Bone marrow (tissue), 2 donors: Measurements from ENCODE around the gene RAPGEF1.
"Not testable (repeated sequence)": the region's sequence is repeated elsewhere in the genome, so short reads cannot be mapped to it uniquely, and the experiment has no call there.

Experiments used
- DNase-seq, 2 donors: peaks; one replicate each; lab custom pipeline; 2025; lab: John Stamatoyannopoulos, UW

The RAPGEF1 gene, protein sequence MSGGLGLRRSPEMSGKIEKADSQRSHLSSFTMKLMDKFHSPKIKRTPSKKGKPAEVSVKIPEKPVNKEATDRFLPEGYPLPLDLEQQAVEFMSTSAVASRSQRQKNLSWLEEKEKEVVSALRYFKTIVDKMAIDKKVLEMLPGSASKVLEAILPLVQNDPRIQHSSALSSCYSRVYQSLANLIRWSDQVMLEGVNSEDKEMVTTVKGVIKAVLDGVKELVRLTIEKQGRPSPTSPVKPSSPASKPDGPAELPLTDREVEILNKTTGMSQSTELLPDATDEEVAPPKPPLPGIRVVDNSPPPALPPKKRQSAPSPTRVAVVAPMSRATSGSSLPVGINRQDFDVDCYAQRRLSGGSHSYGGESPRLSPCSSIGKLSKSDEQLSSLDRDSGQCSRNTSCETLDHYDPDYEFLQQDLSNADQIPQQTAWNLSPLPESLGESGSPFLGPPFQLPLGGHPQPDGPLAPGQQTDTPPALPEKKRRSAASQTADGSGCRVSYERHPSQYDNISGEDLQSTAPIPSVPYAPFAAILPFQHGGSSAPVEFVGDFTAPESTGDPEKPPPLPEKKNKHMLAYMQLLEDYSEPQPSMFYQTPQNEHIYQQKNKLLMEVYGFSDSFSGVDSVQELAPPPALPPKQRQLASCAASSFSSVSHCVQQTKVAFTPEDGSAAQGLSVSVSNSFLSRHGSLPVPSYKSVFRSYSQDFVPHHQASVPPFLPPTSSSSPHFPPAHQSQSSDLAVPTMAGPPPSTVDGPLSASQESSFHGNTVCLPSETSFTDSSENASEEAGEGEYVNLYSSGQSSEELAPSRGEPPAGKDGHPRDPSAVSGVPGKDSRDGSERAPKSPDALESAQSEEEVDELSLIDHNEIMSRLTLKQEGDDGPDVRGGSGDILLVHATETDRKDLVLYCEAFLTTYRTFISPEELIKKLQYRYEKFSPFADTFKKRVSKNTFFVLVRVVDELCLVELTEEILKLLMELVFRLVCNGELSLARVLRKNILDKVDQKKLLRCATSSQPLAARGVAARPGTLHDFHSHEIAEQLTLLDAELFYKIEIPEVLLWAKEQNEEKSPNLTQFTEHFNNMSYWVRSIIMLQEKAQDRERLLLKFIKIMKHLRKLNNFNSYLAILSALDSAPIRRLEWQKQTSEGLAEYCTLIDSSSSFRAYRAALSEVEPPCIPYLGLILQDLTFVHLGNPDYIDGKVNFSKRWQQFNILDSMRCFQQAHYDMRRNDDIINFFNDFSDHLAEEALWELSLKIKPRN (N-terminal part only)

DNA sequence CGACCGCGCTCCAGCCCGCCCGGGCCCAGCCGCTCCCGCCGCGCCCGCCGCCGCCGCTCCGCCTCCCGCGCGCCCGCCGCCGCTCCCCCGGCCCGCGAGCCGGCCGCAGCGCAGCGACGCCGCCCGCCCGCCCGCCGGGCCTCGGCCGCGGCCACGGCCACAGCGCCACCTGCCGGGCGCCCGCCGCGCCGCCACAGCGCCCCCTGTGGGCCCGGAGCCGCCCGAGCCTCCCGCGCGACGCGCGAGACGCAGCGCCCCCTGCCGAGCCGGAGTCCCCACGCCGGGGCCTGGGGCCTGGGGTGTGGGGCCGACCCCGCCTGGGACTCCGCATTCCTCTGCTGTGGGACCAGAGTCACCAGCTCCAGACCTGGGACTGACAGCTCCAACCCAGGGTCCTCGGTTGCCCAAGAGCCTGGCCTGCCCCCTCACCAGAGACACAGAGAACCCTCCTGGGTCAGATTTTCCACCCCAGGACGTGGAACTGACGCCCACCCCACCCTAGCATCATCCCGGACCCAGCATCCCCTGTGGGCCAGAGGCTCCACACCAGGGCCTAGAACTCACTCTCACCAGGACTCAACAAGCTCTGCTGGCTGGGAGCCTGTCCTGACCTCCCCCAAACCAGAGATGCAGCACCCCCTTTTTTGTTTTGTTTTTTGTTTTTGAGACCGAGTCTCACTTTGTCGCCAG, at the start of gene RAPGEF1:
Gene RAPGEF1 (minus strand): TSS at position 118 of the 690 bp plus-strand sequence. CDS start 246 bp downstream, outside the sequence.
- DNase-seq, result peak in 1 of 2 donors; percentile 60

DNA sequence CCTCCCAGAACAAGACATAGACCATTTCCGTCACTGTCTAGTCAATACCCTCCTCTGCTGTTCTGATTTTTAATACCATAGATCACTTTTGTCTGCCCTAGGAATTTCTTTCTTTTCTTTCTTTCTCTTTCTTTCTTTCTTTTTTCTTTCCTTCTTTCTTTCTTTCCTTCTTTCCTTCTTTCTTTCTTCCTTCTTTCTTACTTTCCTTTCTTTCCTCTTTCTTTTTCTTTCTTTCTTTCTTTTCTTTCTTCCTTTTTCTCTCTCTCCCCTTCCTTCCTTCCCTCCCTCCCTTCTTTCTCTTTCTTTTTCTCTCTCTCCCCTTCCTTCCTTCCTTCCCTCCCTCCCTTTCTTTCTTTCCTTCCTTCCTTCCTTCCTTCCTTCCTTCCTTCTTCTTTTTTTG, 49.0 kb upstream of the RAPGEF1 start:
- DNase-seq, result no peak

DNA sequence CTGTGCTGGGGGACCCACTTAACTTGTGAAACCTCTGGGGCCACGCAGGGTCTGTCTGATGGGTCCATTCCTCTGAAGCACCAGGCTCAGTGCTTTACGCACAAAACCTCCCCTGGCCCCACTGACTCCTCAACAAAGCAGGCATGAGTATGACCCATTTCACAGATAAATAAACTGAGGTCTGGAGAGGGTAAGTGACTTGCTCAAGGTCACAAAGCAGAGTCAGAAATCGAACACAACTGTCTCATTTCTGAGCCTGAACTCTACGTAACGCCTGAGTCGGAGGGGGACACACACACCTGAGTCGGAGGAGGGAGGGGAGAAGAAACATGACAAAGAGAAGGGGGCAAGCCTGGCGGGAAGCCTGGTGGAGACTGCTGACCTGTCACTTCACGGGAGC, 48.0 kb upstream of the RAPGEF1 start:
- DNase-seq, result no peak

DNA sequence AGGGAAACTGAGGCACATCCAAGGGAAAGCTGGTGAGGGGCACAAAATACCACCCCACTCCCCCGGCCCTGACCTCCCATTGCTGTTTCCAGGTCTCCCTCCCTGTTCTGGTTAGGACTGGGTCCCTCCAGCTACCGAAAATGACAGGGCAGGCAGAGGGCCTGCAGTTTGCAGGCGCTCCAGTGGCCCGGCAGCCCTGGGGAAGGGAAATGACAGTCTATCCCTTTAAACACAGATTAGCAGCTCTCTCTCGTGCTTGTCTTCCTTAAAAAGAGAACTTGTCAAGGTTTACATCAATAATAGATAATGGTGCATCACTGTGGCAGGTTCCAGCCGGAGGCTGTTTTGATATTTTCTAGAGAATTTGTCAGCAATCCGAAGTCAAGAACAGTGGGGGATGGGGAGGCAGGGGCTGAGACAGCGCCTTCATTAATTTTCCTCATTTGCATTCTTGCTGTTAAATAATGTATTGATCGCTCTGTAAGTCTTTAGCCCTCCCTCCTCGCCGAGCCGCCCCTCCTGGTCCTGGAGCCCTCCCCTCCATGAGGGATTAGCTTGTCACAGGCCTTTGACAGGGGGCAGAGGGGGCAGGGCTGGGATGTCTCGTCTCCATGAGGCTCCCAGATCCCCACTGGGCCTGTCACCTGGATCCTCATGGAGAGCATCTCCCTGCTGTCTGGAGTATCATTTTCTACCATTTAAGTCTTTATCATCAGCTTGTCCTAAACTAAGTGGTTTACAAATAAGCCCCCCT, 45.0 kb upstream of the RAPGEF1 start:
- no peak for DNase-seq

DNA sequence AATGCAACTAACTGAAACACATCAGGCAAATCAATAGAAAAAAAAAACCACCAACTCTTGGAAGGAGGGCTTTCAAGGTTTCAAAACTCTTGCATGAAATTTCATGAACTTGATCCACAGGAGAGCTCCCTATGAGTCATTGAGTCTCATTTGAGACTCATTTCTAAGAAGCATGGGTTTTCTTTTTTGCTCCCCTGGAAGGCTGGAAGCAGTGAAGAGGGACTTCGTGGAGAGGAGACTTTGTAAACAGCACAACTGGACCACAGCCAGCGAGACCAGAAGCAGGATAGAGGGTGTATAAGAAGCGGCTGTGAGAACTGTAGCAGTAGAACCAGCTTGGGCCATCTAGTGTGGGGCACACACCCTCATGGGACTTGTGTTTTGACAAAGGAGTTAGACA, 41.2 kb upstream of the RAPGEF1 start:
- DNase-seq, result no peak

DNA sequence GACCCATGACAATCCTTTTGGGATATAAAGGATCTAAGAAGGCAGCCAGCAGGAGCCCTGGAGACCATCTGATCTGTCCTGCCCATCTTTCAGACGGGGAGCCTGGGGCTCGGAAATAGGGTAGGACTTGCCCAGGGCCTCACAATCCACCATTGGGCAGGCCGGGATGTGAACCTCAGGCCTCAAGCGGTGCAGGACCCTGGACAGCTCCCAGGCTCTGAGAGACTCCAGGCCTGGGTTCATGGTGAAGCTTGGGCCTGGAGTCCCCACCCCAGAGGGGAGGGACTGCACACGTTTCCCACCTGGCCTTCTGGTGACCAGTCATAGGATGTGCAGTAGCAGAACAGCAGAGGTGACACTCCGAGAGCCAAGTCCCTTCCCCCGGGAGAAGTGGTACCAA, 36.6 kb upstream of the RAPGEF1 start:
- DNase-seq, result no peak

DNA sequence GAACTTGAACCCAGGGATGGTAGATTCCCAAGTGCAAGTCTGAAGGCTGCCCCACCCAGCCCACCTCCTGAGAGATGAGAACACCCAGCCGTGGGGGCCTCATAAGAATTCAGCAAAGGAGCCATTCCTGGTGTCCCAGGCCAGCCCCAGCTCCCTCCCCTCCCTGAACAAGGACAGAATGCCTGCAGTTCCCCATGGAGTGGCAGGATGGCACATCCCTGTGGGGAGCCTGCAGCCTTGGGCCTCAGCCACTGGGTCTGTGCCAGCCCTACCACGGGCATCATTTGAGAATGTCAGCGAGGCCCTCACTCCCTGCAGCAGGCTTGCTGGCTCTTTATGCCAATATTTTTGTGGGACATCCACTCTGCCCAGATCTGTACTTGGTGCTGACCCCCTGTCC, 36.2 kb upstream of the RAPGEF1 start:
- no peak for DNase-seq

DNA sequence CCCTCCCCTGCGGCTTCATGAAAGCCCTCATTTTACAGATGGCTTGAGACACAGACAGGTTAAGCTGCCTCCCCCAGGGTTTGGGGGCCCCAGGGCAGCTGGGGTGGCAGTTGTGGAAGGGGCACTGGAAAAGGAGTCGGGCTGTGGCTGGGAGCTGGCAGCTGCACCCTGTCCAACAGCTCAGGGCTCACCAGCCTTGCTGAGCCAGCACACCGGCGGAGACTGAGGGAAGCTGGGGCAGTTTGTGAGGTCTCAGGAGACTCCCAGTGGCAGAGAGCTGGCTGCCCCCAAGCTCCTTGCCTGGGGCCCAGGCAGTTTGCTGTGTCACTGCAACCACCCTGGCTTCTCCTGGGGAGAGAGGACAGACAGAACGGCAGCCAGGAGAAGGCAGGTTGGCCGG, 34.8 kb upstream of the RAPGEF1 start:
- no peak for DNase-seq

DNA sequence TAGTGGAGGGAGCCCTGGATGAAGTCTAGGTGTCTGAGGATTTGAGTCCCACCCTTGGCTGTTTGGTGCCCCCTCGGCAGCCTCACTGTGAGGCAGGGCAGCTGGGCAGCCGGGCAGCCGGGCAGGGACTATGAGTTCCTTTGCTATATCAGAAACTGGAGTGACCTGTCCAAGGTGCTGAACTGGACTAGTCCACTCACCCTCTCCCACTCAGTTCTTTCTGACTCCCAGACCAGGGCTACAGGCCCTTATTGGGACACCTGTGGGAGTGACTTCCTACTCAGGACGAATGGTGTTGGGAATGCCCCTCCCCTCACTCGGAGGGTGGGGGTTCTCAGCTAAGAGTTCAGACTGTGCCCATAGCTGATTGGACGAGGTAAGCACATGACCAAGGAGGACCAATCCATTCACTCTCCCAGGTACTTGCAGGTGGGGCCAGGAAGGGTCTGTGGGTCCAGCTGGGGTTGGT, 34.1 kb upstream of the RAPGEF1 start:
- peak in 1 of 2 donors; percentile 11 for DNase-seq

DNA sequence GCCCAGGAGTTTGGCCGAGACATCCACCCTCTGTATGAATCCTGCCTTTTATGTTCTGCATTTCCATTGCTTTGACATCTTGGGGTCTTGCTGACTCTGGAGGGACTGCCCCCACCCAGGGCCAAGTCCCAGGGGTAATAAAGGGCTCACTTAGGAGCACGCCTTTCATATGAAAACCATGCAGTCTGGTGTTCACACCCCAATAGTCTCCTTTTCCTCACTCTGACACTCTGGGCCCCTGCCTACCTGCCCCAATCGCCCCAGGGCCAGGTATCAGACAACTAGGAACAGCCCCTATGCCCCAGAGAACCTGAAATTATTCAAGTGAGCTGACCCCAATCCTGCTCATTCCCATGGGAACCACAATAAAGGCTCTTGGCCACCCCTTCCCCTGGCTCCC, 33.1 kb upstream of the RAPGEF1 start:
- no peak for DNase-seq

DNA sequence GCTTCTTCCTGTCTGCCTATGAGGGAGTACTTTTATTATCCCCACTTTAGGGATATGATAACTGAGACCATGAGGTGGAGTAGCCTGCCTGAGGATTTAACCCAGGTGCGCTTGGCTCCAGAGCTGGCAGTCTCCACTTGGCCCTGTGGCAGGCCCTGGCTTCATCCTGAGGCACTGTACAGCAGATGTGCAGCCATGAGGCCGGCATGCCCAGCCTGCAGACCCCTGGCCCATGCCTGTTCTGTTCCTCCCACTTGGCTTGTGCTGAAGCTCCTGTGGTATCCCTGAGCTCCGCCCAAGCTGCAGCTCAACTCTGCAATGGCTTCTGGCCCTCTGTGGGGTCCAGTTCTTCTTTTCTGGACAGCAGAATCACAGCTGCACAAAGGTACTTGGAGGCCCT, 31.8 kb upstream of the RAPGEF1 start:
- DNase-seq, result no peak

DNA sequence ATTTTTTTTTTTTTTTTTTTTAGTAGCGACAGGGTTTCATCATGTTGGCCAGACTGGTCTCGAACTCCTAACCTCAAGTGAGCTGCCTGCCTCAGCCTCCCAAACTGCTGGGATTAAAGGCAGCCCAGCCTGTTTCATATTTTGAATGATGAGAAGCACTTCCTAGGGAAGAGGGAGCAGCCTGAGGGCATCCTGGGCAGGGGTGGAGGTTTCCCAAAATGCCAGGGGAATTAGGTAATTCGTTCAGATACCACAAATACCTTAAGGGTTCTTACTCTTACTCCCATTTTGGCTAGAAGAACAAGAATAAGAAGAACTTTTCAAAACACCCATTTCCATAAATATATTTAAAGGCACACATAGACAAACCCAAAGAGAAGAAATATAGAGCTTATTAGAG, 29.5 kb upstream of the RAPGEF1 start:
- no peak for DNase-seq

DNA sequence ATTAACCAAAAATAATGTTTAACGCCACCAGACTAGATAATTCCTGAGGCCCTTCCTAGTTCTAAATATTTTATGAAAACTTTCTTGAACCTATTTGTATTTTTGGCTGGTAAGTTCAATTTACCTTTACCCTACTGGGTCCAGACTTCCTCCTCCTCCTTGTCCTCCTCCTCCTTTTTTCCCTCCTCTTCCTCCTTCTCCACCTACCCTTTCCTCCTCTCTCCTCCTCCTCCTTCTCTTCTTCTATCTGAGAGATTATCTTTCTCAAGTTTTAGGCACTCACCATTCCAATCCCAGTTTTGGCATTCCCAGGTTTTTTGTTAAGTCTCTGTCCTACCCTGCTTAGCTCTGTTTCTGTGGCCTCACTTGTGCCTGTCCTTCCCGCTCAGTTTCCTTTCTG, 24.7 kb upstream of the RAPGEF1 start:
- no peak for DNase-seq

DNA sequence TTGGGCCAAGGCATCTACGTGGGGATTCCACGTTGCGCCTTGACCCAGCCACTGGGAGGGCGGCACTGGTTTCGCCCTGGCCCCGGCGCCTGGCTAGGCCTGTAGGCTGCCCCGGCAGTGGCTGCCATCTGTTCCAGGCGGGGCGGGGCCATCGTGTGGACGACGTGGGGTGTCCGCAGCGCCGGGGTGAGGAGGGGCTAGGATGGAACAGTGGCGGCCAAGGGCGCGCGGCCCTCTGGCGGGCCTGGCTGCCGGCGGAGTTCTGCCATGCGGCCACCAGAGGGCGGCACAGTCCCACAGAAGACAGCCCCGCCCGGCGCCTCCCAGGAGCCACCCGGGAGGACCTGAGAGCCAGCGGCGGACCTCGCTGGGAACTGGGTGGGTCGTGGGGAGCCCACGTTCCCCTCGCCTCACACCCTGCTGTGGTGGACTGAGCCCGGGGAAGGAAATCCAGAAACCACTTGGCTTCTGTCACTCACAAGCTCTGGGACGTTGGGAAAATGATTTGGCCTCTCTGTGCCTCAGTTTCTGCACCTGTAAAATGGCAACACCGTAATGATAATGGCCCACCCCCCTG, 22.6 kb upstream of the RAPGEF1 start:
- DNase-seq, result peak; percentile 34 to 40

DNA sequence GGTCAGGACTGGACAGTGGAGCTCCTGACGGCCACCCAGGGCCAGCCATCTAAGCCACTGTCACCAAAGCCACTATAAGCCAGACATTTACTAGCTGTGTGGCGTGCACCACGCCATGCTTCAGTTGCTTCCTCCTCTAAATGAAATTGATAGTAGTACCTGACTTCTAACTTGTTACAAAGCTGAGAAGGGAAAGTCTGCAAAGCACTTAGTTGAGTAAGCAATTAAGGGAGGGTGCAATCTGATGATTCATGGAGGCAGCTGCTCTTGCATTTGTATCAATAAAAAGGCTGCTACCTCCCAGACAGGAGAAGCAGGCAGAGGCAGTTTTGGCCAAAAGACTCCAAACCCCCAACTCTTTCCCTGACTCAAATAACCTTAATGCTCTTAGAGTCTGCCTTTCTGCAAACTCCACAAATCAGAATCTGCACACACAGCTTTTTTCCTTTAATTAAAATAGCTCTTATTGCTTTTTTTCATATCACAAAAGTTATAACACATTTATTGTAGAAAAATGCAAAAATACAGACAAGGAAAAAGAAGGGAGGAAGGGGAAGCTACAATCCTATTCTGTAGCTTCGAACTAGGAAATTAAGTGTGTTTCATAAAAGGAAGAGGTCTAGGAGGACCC, 19.3 kb upstream of the RAPGEF1 start:
- DNase-seq, result no peak

DNA sequence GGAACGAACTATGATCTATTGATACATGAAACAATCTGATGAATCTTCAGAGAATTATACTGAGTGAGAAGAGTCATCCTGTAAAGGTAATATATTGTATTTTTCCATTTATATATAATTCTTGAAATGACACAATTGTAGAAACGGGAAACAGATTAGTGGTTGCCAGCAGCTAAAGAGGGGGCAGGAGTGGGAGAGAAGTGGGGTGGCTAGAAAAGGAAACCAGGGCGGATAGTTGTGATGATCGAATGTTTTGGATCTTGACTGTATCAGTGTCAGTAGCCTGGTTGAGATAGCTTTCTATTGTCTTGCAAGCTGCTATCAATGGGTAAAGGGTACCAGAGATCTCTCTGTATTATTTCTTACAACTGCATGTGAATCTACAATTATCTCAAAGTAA, 17.7 kb upstream of the RAPGEF1 start:
- DNase-seq, result no peak

DNA sequence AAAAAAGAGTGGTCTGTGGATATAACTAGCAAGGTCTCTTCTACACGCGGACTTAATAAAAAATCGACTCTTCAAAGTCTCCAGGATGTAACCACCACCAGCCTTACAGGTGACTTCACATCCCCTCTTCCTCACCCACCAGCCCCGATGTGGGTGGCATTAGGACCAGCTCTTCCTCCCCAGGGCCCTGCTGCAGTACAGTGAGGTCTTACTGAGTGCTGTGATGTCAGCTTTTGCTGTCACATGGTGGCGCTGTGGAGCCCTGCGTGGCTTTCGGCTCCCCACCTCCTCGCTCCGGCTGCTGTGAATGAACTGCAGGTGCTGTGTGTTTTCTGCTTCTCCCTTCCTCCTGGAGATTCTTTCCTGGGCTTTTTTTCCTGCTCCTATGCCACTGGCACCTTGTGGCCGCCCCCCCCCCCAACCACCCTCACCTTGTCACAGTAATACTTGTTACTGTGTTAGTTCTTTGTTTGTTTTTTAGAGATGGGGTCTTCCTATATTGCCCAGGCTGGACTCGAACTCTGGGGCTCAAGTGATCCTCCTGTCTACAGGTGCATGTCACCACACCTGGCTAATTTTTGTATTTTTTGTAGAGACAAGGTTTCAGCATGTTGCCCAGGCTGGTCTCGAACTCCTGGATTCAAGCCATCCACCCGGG, 15.8 kb upstream of the RAPGEF1 start:
- DNase-seq, result peak; percentile 32 to 84

DNA sequence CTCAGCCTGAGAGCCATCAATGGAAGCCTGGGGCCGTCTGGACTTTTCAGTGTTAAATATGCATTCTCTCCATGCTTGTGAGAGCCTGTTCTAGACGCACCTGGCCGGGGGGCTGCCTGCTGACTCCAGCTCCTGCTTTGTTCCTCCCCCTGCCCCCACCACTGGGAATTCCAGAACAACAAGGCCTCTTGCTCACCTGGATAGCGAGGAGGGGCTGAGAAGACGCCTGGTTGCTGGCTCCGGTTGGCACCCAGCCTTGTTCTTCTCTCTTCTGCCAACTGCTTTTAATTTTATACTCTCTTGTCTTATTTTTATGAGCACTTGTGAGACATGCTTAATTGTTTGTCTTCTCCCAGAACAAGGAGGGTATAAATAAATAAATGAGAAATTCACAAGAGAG, 15.0 kb upstream of the RAPGEF1 start:
- no peak for DNase-seq

DNA sequence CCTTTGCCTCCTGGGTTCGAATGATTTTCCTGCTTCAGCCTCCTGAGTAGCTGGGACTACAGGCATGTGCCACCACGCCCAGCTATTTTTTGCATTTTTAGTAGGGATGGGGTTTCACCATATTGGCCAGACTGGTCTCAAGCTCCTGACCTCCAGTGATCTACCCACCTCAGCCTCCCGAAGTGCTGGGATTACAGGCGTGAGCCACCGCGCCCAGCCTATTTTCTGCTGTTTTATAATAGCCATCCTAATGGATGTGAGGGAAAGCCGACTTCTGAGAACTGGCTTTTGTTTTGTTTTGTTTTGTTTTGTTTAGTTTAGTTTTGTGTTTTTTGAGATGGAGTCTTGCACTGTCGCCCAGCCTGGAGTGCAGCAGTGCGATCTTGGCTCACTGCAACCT, 13.9 kb upstream of the RAPGEF1 start:
- not testable (repeated sequence) for DNase-seq
